Measurements from ENCODE around the gene TRAPPC5. TPM values are rescaled to one million over a fixed set of nuclear protein-coding genes. Genes with fewer than 3 reads are reported as not detected.

The TRAPPC5 gene
- total RNA-seq, 1 donor from 2014 or later = 158 TPM

- H3K4me3 ChIP-seq (ENCODE audit: low read depth, low read length) = no peak overlapping the region
- no peak for DNase-seq (ENCODE audit: low read depth)
- TF ChIP-seq, protein P1, sequence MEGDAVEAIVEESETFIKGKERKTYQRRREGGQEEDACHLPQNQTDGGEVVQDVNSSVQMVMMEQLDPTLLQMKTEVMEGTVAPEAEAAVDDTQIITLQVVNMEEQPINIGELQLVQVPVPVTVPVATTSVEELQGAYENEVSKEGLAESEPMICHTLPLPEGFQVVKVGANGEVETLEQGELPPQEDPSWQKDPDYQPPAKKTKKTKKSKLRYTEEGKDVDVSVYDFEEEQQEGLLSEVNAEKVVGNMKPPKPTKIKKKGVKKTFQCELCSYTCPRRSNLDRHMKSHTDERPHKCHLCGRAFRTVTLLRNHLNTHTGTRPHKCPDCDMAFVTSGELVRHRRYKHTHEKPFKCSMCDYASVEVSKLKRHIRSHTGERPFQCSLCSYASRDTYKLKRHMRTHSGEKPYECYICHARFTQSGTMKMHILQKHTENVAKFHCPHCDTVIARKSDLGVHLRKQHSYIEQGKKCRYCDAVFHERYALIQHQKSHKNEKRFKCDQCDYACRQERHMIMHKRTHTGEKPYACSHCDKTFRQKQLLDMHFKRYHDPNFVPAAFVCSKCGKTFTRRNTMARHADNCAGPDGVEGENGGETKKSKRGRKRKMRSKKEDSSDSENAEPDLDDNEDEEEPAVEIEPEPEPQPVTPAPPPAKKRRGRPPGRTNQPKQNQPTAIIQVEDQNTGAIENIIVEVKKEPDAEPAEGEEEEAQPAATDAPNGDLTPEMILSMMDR (conservative IDR thresholded peaks at IDR 0.05; ENCODE audit: low read depth, low read length) = no peak
These were observed 11.9 kb downstream of the TRAPPC5 start for GRCh38 chr19:7692417-7693088.

- TF ChIP-seq, protein P1 (conservative IDR thresholded peaks at IDR 0.05; ENCODE audit: low read depth, low read length) = no peak
- no peak overlapping the region for H3K4me3 ChIP-seq (ENCODE audit: low read depth, low read length)
- no peak for DNase-seq (ENCODE audit: low read depth)
These were observed 13.9 kb downstream of the TRAPPC5 start for GRCh38 chr19:7694499-7694898.

DNA sequence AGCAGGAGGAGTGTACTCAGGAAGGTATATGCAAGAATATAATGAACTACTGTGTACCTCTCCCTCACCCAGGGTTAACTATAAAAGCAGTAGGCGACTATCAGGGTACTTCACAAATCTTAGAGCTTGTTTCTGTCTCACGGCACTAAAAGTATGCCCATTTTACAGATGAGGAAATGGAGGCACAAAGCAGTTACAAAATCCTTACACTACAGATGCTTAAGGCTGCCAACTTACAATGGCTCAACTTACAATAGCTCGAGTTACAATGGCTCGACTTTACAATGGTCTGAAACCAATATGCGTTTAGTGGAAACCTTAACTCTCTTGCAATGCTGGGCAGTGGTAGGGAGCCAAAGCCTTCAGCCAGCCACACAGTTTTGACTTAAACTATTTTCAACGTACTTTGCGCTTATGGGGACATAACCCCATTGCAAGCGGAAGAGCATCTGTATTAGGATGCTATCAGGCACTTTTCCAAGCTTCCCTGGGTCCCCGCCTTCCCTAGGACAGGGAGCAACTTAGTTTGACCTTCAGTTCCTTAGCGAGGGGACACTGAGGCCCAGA, 17.2 kb downstream of the TRAPPC5 start:
- H3K4me3 ChIP-seq (ENCODE audit: low read depth, low read length) = no peak overlapping the region
- TF ChIP-seq, protein P1 (conservative IDR thresholded peaks at IDR 0.05; ENCODE audit: low read depth, low read length) = no peak
- no peak for DNase-seq (ENCODE audit: low read depth)

DNA sequence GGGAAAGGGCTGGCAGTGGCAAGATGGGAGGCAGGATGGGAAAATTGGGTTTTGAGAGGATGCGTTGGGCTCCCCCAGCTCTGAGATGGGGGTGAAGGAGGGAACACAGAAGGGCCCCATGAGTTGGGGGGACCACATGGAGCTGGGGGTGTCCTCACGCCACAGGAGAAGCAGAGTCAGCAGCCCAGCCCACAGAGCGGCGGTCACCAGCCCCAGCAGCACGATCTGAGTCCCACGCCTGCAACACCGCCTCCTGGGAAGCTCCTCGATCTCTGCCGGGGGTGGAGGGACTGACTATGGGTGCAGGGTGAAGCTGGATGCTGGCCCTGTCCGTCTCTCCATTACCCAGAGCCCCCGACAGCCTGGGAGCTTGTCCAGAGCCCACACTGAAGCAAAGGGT, 17.9 kb downstream of the TRAPPC5 start:
- TF ChIP-seq, protein P1 (conservative IDR thresholded peaks at IDR 0.05; ENCODE audit: low read depth, low read length) = no peak
- H3K4me3 ChIP-seq (ENCODE audit: low read depth, low read length) = no peak overlapping the region
- DNase-seq (ENCODE audit: low read depth) = no peak

DNA sequence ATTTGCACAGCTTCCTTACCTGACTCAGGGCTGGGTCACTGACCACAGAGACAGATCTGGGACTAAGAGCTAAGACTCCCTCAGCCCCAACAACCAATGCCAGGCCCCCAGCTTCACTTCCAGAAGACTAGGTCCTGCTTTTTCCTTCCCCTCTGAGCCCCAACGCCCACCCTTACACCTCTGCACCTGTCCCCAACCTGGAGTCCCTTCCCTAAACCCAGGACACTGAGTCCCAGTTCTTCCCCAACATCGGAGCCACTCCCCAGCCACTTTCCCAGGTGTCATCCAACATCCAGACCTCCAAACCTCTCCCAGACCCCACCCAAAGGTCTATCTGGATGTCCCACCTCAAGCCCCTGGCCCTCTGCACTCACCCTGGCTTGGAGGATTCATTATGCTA, 18.4 kb downstream of the TRAPPC5 start:
- DNase-seq (ENCODE audit: low read depth) = no peak
- H3K4me3 ChIP-seq (ENCODE audit: low read depth, low read length) = no peak overlapping the region
- TF ChIP-seq, protein P1 (conservative IDR thresholded peaks at IDR 0.05; ENCODE audit: low read depth, low read length) = no peak

DNA sequence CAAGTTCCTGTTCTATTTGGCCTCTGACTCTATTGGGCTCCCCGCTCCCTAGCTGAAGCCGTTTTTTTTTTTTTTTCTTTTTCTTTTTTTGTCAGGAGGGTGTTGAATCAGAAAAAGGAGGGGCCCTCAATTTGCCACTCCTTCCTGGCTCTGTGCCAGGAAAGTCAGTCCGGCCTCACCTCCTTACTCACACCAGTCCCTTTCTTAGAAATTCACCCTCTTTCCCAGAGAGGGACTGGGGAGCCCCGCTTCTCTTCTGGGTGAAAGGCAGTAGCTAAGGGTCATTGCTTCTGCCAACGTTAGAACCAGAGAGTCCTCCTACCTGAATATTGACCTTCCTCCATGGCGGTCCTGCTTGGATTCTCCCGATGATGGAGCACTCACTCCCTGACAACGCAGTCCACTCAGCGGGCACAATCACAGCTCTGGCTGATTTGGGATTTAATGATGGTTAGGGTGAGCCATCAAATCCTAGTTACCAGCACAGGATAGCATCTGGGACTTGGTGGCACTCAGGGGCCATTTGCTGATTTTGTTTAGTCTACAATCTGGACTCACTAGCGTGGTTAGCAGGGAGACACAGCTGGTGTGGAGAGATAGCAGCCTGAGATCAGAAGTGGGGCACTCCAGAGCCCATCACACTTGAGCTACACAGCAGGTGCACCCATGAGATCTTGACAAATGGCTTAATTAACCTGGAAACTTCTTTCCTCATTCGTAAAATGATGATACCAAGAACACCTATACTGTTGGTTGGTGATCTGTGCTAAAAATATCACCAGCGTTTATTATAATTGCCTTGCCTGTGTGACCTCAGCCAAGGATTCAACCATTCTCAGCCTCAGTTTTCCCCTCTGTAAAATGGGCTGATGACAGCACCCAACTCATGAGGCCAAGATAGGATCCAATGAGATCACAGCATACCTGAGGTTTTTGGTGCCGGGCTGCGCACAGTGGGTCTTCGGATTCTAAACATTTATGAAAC, 19.1 kb downstream of the TRAPPC5 start:
- TF ChIP-seq, protein P1 (conservative IDR thresholded peaks at IDR 0.05; ENCODE audit: low read depth, low read length) = no peak
- no peak overlapping the region for H3K4me3 ChIP-seq (ENCODE audit: low read depth, low read length)
- DNase-seq (ENCODE audit: low read depth) = no peak
